Colonic mucosa (tissue), 4 donors: ENCODE results near the gene DYRK2. TPM values are rescaled to one million over a fixed set of nuclear protein-coding genes. Genes with fewer than 3 reads are reported as not detected.

ENCODE experiments used
- DNase-seq: peaks from one replicate; pipeline ENCODE4 v3.0.0-alpha.2; 2020
- H3K27ac ChIP-seq: fragments of 200-600 bp; one replicate; pipeline ENCODE4 v1.8.0; 2021
- H3K27me3 ChIP-seq: fragments of 200-600 bp; one replicate; pipeline ENCODE4 v1.8.0; 2021
- H3K36me3 ChIP-seq: fragments of 200-600 bp; one replicate; pipeline ENCODE4 v1.8.0; 2021
- H3K4me1 ChIP-seq: fragments of 200-600 bp; one replicate; pipeline ENCODE4 v1.8.0; 2021; ENCODE audit warnings: mild to moderate bottlenecking
- H3K4me3 ChIP-seq: fragments of 200-600 bp; one replicate; pipeline ENCODE4 v1.8.0; 2021
- H3K9ac ChIP-seq, 2 donors: one replicate each; pipeline ENCODE4 v1.7.0; 2013; ENCODE audit warnings: control low read depth in 2 of 2, low read depth in 2 of 2, low read length in 2 of 2
- H3K9me3 ChIP-seq: fragments of 200-600 bp; one replicate; pipeline ENCODE4 v1.8.0; 2021
- CTCF ChIP-seq: fragments of 200-600 bp; IDR thresholded peaks from one replicate; pipeline ENCODE4 v1.8.0; 2022; ENCODE audit warnings: antibody characterized with exemption, mild to moderate bottlenecking
- intact Hi-C: fragments of 100-400 bp; cut with DNase I; formaldehyde crosslinking; loops from one replicate; pipeline ENCODE4 v1.14.1; 2022
- total RNA-seq, 2 donors: library from RNA; stranded (reverse); fragmentation: NEBNext Ultra II Directional in 1 of 2; extraction: Animal tissue kit (Norgen Biotek cat#: 25700) in 1 of 2; gene quantifications; one replicate each; pipeline ENCODE4 v1.2.1, GENCODE V29; 2021
- donor health status: healthy.
- donor health status: DM: no; HTN: no; CAD: no.
- donor health status: DM: no; HTN: no; CAD: no.

DYRK2 gene
- total RNA-seq, 2 donors from 2014 or later = 66.0 to 112 TPM

- no peaks in the 10 kb centered on the region for H3K9me3 ChIP-seq
- TF ChIP-seq CTCF = no peak
- H3K27ac ChIP-seq = peak overlapping the region; percentile 89
- no peaks in the 10 kb centered on the region for H3K36me3 ChIP-seq
- H3K4me3 ChIP-seq = no peak overlapping the region
- H3K27me3 ChIP-seq = no peaks in the 10 kb centered on the region
- intact Hi-C loops = no loop called here
- DNase-seq = peak; percentile 92
- peaks cover 9% of the 10 kb centered on the region for H3K4me1 ChIP-seq
- H3K9ac ChIP-seq = peak overlapping the region in 1 of 2 donors; percentile 68
Observed at GRCh38 chr12:67710582-67710981, 62.0 kb downstream of the DYRK2 start.

- no peak for TF ChIP-seq CTCF
- Histone ChIP-seq H3K4me1 (peaks cover 9% of the 10 kb centered on the region), H3K36me3 (no peaks in the 10 kb centered on the region), H3K4me3 (no peak overlapping the region), H3K9me3 (no peaks in the 10 kb centered on the region), H3K27ac (no peak overlapping the region), H3K9ac (no peak overlapping the region), H3K27me3 (no peaks in the 10 kb centered on the region)
- no peak for DNase-seq
- intact Hi-C loops = no loop called here
Observed at GRCh38 chr12:67712011-67712410, 63.5 kb downstream of the DYRK2 start.

GRCh38 chr12:67714648-67715047 lies 66.1 kb downstream of the DYRK2 start:
- H3K9ac ChIP-seq = no peak overlapping the region
- no peak overlapping the region for H3K27ac ChIP-seq
- no peak for TF ChIP-seq CTCF
- H3K27me3 ChIP-seq = no peaks in the 10 kb centered on the region
- no peaks in the 10 kb centered on the region for H3K36me3 ChIP-seq
- DNase-seq = no peak
- H3K4me3 ChIP-seq = no peak overlapping the region
- H3K9me3 ChIP-seq = no peaks in the 10 kb centered on the region
- intact Hi-C loops = no loop called here
- peaks cover 8% of the 10 kb centered on the region for H3K4me1 ChIP-seq
